SKM-1 treated with dmso at 0.1 percent for 144 hours (cell line): ENCODE measurements around the gene RAG2.

Experiments used
- DNase-seq: peaks from one replicate; lab custom pipeline; 2025; ENCODE audit not compliant: unreplicated experiment; lab: John Stamatoyannopoulos, UW

RAG2 gene

DNA sequence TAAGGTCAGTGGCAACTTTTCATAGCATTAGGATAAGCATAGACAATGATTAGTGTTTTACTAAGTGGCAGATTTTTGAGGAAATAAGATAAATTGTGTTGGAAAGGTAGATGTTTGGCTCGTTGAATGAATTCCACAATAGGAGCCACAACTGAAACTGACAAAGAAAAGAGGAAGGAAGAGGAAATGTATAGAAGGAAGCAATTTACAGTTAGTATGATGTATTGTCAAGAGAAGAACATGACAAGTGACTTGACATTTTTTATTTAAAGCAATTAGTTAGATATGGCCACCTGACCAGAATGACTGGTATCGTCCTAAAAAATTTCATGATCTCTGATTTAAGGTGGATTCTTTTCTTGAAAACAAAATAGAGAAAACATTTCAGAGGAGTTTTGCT lies 3.1 kb upstream of the RAG2 start:
- DNase-seq, result peak; percentile 47

DNA sequence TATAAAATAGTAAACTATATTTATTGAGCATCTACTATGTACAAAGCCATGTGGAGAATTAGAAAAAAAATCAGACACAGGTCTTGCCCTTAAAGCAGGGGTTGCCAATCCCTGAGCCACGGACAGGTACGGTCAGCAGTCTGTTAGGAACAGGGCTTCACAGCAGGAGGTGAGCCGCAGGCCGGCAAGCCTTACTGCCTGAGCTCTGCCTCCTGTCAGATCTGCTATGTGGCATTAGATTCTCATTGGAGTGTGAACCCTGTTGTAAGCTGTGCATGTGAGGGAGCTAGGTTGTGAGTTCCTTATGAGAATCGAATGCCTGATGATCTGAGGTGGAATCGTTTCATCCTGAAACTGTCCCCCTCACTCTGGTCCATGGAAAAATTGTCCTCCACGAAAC lies 2.1 kb upstream of the RAG2 start:
- DNase-seq, result no peak

DNA sequence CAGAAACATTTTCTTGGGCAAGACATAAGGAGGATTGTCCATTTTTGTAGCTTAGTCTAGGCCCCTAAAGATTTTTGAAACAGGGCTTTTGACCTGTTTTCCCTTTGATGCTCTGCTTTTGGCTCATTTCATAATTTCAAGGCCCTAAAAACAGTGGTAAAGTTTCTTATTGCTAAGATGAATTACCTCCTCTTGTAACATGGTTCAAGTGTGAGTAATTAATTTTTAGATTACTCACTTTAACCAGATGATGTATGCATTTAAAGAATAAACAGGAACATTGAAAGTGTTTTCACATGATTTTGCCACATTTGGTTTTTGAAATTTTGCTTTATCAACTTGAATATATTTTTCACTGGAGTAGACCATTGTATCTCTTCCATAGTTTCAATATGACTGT lies 1.2 kb downstream of the RAG2 start:
- no peak for DNase-seq

DNA sequence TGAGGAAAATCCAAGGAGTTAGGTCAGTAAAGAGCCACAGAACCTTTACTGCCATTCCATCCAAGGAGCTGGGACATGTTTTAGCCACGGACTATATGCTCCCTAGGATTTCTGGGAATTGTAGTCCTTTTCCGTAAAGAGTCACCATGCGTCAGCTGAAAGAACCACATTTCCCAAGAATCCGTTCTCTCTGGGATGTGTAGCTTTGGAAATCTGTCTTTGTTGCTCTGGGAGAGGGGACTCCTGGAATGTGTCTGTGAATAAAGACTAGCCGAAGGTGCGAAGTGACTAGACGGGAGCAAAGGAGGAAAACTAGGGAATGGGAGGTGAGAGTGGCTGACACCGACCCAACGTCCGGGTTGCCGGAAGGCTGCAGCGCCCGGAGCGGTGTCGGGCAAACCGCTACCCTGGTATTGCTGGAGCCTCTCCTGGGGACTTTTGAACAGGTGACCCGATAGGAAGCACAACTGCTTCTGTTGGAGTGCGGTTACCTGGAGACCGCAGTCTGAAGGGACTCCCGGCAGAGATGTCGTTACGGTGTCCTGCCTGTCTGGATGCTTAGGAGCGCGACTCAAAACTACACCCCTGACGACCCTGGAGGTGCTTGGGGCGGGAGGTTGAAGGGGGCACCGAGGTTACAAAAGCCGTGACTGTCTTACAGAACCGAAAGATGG lies 3.6 kb downstream of the RAG2 start, which contains the start of gene IFTAP:
Gene IFTAP (plus strand): TSS at position 187 of the 674 bp plus-strand sequence. CDS start 15,602 bp downstream, outside the sequence.
- DNase-seq, result peak; percentile 93

DNA sequence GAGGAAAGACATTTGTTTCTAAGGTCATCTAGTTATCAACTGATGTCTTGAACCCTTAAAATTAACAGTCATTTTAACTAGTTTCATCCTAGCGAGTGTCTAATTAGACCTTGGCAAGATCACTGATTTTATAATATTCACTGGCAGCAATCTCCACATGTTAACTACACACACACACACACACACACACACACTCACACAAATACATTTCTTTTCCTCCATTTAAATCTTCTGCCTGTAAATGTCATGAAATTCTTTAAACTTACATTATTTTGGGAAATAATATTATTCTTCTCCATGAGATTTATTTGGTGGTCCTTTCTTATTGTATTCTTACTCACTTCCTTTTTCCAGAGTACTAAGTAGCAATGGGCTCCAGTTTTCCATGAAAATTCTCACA lies 6.6 kb downstream of the RAG2 start:
- no peak for DNase-seq

DNA sequence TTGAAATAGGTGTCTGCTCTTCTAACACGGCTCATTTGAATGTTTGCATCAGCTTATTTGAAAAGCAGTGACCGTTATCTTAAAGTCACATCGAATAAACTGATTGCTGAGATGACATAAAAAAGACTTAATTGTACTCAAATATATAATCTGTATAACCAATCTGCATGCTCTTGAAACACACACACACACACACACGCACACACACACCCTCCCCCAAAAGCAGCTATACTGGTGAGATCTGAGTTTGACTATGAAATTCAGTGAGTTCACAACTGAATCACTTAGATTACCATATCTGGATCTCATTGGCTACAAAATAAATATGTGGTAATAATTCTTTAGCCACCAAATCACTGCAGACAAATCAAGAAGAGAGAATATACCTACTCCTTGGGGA lies 7.5 kb downstream of the RAG2 start:
- no peak for DNase-seq

DNA sequence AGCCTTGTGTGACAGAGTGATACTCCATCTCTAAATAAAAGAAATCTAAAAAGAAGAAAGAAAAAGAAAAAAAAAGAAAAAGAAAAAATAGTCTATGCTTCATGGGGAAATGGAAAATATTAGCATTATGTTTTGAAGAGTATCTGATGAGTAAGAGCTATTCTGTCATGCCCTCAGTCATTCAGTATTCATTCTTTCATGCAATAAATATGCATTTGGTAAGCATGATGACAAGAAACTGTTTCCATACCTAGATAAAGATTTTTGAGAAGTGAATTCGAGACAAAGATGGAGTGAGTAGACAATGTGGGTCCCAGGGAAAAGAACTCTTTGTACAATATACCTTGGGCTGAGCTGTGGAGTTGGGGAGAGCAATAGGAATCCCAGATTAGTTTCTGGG lies 9.9 kb downstream of the RAG2 start:
- no peak for DNase-seq

DNA sequence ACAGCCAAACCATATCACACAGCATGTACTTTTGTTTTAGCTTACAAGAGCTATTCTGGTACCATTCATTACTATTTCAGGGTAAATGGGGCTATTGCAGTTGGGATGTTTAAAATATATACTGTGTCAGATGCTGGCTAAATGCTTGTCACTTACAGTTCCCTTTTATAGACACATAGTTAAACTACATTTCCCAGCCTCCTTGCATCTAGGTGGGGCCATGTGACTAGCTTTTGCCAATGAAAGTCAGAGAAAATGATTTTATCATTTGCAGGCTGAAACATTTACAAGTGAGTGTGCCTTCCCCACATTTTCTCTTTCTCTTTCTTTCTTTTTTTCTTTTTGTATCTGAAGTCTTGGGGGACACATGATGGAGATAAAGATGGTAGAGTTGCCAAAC lies 11.5 kb downstream of the RAG2 start:
- DNase-seq, result no peak

DNA sequence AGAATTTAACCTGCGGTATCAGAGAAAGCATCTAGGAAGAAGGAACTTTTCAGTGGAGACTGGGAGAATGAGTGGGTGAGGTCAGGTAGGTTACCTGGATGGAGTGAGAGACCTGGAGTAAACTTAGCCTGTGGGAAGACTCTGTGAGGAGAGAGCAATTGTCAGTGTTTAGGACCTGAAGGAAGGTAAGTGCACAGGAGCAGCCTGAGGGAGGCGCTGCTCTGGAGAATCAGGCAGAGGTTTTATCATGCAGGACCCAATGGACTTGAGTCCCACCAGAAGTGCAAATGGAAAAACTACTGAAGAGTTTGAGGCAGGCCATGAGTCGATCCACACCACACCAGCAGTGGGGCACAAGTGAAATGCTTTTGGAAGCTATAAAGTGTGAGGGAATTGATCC lies 14.4 kb downstream of the RAG2 start:
- DNase-seq, result no peak

DNA sequence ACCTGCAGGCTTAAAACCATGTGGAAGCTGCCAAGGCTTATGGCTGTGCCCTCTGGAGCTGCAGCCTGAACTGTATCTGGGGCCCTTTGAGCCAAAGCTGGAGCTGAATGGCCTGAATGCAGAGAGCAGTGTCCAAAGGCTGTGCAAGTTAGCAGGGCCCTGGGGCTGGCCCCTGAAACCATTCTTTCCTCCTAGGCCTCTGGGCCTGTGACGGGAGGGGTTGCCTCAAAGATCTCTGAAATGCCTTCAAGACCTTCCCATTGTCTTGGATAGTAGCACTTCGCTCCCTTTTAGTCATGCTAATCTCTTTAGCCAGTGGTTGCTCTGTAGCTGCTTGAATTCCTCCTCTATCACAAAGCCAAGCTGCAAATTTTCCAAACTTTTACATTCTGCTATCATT lies 16.5 kb downstream of the RAG2 start:
- no peak for DNase-seq

DNA sequence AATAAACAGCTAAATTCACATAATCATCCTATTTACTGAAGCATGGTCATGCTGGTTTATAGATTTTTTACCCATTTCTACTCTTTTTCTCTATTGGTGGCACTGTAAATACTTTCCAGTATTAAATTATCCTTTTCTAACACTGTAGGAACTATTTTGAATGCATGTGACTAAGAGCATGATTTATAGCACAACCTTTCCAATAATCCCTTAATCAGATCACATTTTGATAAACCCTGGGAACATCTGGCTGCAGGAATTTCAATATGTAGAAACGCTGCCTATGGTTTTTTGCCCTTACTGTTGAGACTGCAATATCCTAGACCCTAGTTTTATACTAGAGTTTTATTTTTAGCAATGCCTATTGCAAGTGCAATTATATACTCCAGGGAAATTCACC lies 19.6 kb downstream of the RAG2 start:
- DNase-seq, result no peak

DNA sequence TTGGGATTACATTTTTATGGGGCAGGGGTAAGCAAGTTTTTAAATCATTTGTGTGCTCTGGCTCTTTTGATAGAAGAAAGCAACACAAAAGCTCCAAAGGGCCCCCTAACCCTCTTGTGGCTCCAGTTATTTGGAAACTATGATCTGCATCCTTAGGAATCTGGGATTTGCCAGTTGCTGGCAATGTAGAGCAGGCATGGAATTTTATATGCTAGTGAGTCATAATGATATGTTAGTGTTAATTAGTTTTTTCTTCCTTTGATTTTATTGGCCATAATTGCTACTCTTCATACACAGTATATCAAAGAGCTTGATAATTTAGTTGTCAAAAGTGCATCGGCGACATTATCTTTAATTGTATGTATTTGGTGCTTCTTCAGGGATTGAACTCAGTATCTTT lies 20.2 kb downstream of the RAG2 start:
- DNase-seq, result no peak

DNA sequence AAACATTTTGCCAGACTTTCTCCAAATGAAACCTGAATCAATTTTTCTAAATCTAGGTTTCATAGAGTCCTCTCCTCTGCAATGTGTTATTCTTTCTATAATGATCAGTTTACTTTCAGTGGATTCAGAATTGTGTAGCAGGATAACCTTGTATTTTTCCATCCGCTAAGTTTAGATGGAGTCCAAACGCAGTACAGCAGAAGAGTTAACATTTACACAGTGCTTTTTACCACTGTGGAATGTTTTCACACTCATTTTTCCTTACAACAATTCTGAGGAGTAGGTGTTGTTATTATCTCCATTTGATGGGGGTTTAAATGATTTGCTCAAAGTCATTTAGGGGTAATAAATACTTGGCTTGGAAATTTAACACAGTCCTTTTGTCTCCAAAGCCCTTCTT lies 20.7 kb downstream of the RAG2 start:
- no peak for DNase-seq

DNA sequence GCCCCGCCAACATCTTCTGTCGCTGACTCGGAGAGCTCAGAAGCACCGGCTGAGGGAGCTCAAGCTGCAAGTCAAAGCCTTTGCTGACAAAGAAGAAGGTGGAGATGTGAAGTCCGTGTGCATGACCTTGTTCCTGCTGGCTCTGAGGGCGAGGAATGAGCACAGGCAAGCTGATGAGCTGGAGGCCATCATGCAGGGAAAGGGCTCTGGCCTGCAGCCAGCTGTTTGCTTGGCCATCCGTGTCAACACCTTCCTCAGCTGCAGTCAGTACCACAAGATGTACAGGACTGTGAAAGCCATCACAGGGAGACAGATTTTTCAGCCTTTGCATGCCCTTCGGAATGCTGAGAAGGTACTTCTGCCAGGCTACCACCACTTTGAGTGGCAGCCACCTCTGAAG lies 23.6 kb downstream of the RAG2 start:
- DNase-seq, result no peak

DNA sequence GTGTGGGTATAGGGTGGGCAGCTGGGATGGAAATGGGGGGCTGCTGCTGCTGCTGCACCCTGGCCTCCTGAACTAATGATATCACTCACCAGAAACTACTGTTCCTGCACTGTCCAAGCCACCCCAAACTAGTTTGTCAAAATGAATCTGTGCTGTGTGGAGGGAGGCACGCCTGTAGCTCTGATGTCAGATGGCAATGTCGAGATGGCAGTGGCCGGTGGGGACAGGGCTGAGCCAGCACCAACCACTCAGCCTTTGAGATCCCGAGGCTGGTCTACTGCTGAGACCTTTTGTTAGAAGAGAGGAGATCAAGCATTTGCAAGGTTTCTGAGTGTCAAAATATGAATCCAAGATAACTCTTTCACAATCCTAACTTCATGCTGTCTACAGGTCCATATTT lies 28.9 kb downstream of the RAG2 start:
- no peak for DNase-seq

DNA sequence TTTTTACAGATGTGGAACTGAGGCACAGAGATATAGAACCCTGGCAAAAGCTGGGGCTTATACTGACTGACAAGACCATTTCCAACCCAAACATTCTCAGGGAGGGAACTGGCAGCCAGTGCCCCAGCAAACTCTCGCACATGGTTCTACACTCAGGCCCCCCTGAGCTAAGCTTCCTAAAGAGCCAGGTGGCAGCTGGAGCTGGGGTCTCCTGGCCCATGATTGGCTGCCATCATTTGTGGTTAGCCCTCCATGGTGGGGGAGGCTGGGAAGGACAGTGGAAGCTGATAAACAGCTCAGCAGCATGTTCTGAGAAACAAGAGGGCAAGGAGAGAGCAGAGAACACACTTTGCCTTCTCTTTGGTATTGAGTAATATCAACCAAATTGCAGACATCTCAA lies 30.3 kb downstream of the RAG2 start, which contains the start of gene RAG1:
Gene RAG1 (plus strand): TSS at position 314 of the 400 bp plus-strand sequence. CDS start 5,298 bp downstream, outside the sequence.
- no peak for DNase-seq

DNA sequence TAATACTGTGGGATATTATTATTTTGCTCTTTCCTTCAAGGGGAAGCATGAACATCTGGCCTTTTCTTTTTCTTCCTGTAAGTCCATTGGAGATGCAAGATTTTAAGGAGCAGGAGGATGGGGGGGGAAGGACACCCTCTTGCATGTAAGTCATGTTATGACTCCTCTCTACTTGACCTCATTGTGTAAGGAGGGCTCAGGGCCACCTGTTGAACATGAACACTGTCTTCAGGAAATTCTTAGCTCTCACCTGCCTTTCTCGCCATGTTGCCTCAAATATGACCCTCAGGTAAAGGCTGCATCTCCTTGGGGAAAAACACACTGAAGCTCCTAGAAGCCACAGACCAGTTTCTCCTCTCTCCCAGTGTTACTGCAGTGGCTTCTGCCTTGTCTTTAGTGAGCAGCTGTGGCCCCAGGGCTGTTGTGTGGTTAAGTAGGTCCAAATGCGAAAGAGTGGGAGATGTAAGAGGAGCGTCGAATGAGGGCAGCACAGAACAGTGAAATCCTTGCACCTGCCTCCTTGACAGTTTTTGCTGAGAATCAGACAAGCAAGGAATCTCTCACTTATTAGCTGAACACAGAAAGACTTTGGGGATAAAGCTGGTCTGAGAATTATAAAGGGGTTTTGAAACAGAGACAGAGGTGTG lies 31.5 kb downstream of the RAG2 start:
- DNase-seq, result no peak

DNA sequence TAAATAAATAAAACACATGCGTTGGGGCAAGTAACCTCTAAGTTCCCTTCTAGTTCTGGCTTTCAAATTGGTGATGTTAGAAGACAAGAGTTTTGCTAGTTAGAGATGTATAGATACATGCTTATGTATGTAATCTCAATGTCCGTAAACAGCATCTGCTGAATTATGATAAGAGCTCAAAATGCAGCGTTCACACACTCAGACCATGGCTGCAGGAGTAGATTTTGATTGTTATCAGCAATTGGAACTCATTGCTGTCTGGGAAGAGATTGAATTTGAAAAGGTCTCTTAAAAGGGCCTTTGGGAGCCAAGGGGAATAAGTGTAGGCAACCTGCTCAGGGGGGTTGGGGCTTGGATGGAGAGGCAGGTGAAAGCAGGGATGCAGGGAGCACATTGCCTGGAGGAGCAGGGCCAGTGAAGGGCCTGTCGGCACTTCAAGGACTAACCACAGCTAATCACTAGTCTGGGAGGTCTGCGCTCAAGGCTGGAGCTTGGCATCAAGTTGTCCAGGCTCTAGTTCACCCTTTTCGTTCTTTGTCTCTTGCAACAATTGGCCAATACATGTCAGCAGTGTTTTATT lies 32.9 kb downstream of the RAG2 start:
- no peak for DNase-seq

DNA sequence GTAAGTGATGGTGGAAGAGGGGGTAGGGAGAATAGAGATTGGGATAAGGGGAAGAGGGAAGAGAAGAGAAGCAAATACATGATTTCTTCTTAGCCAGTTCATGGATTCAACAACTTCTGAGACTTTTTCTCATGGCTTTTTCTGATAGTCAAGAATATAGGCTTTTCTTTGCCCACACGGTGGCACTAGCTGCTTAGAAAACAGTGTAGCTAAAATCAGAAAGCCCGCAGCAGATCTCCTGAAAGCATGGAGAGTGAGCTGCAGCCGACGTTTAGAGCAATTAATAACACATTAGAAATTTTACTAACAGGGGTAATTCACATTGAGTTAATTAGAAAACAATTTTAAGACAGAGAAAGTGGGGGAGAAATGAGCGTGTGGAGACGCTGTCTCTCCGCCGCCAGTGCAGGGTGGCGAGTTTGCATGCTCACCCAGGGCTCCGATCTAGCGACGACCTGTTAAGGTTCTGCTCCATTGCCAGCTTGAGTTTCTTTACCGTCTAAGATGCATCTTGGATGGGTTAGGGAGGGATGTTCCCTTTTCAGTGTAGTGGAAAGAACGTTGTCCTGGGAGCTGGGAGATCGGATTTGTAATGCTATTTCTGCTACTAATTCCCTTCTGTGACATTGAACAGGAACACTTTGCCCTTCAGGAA lies 33.5 kb downstream of the RAG2 start:
- DNase-seq, result peak; percentile 72

DNA sequence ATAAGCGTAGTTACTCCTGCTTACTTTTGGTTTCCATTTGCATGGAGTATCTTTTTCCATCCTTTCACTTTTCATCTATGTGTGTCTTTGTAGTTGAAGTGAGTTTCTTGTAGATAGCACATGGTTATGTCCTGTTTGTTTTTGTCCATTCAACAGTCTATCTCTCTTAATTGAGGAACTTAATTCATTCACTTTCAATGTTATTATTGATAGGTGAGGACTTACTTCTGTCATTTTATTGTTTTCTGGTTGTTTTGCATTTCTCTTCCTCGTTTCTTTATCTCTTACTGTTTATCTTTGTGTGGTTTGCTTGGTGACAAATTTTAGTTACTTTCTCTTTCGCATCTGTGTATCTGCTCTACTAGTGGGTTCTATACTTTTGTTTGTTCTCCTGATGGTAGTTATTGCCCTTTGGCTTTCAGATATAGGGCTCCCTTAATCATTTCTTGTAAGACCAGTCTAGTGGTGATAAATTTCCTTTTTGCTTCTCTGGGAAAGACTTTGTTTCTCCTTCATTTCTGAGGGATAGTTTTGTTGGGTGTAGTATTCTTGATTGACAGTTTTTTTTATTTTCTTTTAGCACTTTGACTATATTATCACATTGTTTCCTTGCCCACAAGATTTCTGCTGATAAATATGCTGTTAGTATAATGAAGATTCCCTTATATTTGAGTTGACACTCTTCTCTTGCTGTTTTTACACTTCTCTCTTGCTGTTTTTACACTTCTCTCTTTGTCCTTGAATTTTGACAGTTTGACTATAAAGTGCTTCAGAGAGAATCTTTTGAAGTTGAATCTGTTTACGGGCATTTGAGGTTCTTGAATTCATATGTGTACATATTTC lies 39.2 kb downstream of the RAG2 start:
- no peak for DNase-seq

DNA sequence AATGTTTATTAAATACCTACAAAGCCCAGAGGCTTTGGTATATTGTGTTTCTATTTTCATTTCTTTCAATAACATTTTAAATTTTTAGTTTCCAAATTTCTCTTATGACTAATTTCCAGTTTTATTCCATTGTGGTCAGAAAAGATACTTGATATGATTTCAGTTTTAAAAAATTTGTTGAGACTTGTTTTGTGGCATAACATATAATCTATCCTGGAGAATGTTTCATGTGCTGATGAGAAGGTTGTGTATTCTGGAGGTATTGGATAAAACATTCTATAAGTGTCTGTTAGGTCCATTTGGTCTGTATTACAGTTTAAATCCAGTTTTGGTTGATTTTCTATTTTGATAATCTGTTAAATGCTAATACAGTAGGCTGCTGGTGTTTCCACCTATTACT lies 40.0 kb downstream of the RAG2 start:
- DNase-seq, result no peak
